ENCODE results near the gene FOLR1.
"Not testable (repeated sequence)": the region's sequence is repeated elsewhere in the genome, so short reads cannot be mapped to it uniquely, and the experiment has no call there.

FOLR1 gene

DNA sequence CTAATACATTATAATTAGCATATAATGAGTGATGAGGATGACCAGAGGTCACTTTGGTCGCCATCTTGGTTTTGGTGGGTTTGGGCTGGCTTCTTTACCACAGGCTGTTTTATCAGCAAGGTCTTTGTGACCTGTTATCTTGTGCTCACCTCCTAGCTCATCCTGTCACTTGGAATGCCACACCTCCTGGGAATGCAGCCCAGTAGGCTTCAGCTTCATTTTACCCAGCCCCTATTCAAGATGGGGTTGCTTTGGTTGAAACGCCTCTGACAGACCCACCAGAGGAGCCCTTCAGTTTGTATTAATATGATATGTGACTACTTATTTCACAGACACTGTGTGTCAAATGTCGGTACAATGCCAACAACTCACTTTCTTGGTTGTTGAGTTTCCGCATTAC is 36.2 kb upstream of the FOLR1 start:
- DNase-seq (ENCODE audit: extremely low spot score) = no peak
- ChIA-PET CTCF (no interaction called here), POLR2A (no interaction called here)
- no peak for TF ChIP-seq CTBP1 (IDR thresholded peaks at IDR 0.05; ENCODE audit: borderline replicate concordance)
- TF ChIP-seq L3MBTL2 (conservative IDR thresholded peaks at IDR 0.05) = no peak
- no peak for TF ChIP-seq FOXK2 (IDR thresholded peaks at IDR 0.05)
- TF ChIP-seq ELF4 (IDR thresholded peaks at IDR 0.05) = no peak
- TF ChIP-seq, protein P1, sequence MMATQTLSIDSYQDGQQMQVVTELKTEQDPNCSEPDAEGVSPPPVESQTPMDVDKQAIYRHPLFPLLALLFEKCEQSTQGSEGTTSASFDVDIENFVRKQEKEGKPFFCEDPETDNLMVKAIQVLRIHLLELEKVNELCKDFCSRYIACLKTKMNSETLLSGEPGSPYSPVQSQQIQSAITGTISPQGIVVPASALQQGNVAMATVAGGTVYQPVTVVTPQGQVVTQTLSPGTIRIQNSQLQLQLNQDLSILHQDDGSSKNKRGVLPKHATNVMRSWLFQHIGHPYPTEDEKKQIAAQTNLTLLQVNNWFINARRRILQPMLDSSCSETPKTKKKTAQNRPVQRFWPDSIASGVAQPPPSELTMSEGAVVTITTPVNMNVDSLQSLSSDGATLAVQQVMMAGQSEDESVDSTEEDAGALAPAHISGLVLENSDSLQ (IDR thresholded peaks at IDR 0.05) = no peak
- TF ChIP-seq FOXM1 (IDR thresholded peaks at IDR 0.05; ENCODE audit: borderline replicate concordance) = no peak
- TF ChIP-seq NFRKB (IDR thresholded peaks at IDR 0.05) = no peak
- no peak for TF ChIP-seq BHLHE40 (IDR thresholded peaks at IDR 0.05; ENCODE audit: borderline replicate concordance)
- TF ChIP-seq HDGF (IDR thresholded peaks at IDR 0.05; ENCODE audit: borderline replicate concordance) = no peak

DNA sequence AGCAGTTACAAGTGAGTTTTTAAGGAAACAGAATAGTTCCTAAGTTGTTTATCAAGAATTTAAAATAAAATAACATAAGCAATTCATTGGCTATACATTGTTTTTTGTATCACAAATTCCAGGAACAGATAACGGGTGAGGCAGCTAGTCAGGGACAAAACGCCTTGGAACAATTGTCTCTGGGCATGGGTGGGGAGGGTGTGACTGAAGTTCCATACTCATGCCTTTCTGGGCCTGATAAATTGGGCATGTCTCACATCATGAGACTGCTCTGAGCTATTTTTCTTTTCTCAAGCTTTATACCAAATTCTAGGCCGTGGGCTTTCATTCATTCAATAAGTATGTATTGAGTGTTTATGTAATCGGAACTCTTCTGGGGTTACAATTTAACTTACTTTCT is 34.8 kb upstream of the FOLR1 start:
- DNase-seq (ENCODE audit: extremely low spot score) = no peak
- POLR2A ChIA-PET = interaction anchor here (0.9 kb wide), 1 partner anchor 151 kb away, joined by 3 read pairs; no protein-coding TSS in a partner anchor

DNA sequence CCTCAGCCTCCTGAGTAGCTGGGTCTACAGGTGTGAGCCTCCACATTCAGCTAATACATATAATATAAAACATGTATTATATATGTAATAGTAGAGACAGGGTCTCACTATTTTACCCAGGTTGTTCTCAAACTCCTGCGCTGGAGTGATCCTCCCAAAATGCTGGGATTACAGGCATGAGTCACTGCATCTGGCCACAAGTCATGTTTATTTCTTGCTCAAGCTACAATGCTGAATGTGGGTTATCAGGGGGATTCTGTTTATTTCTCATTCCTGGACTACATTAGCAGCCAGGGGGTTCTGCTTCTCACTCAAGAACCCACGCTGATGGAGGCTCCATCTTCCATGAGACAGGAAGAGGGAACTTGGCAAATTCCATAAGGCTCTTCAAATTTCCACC is 31.6 kb upstream of the FOLR1 start:
- TF ChIP-seq ARNT (IDR thresholded peaks at IDR 0.05) = no peak
- no peak for TF ChIP-seq CTBP1 (IDR thresholded peaks at IDR 0.05; ENCODE audit: borderline replicate concordance)
- ChIA-PET CTCF (no interaction called here), POLR2A (no interaction called here)
- DNase-seq (ENCODE audit: extremely low spot score) = no peak

More for the DNA sequence above, 34.8 kb upstream of the FOLR1 start:
- CTCF ChIA-PET = interaction anchor here (0.6 kb wide), 1 partner anchor 13 kb away, joined by 3 read pairs; no protein-coding TSS in a partner anchor
- no peak for TF ChIP-seq ZNF384 (IDR thresholded peaks at IDR 0.05)
- TF ChIP-seq L3MBTL2 (conservative IDR thresholded peaks at IDR 0.05) = no peak
- no peak for TF ChIP-seq LEF1 (IDR thresholded peaks at IDR 0.05; ENCODE audit: borderline replicate concordance)
- TF ChIP-seq, protein P1 (IDR thresholded peaks at IDR 0.05) = no peak
- no peak for TF ChIP-seq HDGF (IDR thresholded peaks at IDR 0.05; ENCODE audit: borderline replicate concordance)
- TF ChIP-seq CTBP1 (IDR thresholded peaks at IDR 0.05; ENCODE audit: borderline replicate concordance) = no peak

GRCh38 chr11:72162891-72163492 is 28.9 kb upstream of the FOLR1 start:
- DNase-seq (ENCODE audit: extremely low spot score) = no peak
- no peak for TF ChIP-seq HDGF (IDR thresholded peaks at IDR 0.05; ENCODE audit: borderline replicate concordance)
- TF ChIP-seq SP1 (IDR thresholded peaks at IDR 0.05) = no peak
- TF ChIP-seq FOXK2 (IDR thresholded peaks at IDR 0.05) = no peak
- no peak for TF ChIP-seq NFRKB (IDR thresholded peaks at IDR 0.05)
- TF ChIP-seq CTBP1 (IDR thresholded peaks at IDR 0.05; ENCODE audit: borderline replicate concordance) = no peak
- TF ChIP-seq TARDBP (IDR thresholded peaks at IDR 0.05) = no peak
- TF ChIP-seq BHLHE40 (IDR thresholded peaks at IDR 0.05; ENCODE audit: borderline replicate concordance) = no peak
- TF ChIP-seq ZNF384 (IDR thresholded peaks at IDR 0.05) = no peak
- TF ChIP-seq SUZ12 (IDR thresholded peaks at IDR 0.05) = no peak
- no peak for TF ChIP-seq L3MBTL2 (conservative IDR thresholded peaks at IDR 0.05)
- TF ChIP-seq FOXA1 (IDR thresholded peaks at IDR 0.05) = no peak
- TF ChIP-seq ELF4 (IDR thresholded peaks at IDR 0.05) = no peak
- TF ChIP-seq, protein P1 (IDR thresholded peaks at IDR 0.05) = no peak
- ChIA-PET CTCF (interaction anchor here (0.5 kb wide), 1 partner anchor 10 kb away, joined by 3 read pairs; no protein-coding TSS in a partner anchor), POLR2A (no interaction called here)

DNA sequence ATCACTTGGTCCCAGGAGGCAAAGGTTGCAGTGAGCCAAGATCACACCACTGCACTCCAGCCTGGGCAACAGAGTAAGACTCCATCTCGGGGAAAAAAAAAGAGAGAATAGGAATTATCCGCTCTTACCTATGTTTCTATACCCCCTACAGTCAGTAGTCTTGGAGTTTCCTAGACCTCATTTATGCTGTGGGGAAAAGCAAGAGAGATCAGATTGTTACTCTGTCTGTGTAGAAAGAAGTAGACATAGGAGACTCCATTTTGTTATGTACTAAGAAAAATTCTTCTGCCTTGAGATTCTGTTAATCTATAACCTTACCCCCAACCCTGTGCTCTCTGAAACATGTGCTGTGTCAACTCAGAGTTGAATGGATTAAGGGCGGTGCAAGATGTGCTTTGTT is 27.8 kb upstream of the FOLR1 start:
- DNase-seq (ENCODE audit: extremely low spot score); CTCF ChIA-PET; POLR2A ChIA-PET: not testable (repeated sequence)

GRCh38 chr11:72169046-72169555 is 22.8 kb upstream of the FOLR1 start:
- CTCF ChIA-PET; DNase-seq (ENCODE audit: extremely low spot score); POLR2A ChIA-PET: not testable (repeated sequence)

GRCh38 chr11:72169754-72170153 is 22.2 kb upstream of the FOLR1 start:
- POLR2A ChIA-PET; CTCF ChIA-PET; DNase-seq (ENCODE audit: extremely low spot score): not testable (repeated sequence)

DNA sequence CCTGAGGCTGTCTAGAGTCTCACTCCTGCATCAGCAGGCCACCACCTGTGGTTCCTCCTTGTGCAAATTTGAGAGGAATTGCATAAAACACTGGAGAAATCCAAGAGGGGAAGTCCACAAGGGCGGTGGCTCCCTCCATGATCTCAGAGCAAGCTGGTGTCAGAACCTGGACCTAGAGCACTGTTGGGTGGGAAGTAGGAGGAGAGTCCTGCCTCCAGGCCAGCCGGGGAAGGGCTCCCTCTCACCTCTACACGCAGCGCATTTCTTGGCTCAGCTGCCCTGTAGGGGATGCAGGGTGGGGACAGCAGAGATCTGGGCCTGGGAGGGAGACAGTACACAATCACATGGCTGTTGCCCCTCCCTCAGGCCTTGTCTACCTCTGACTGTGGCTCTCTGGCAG is 19.9 kb upstream of the FOLR1 start:
- CTCF ChIA-PET; DNase-seq (ENCODE audit: extremely low spot score); POLR2A ChIA-PET: not testable (repeated sequence)
